Activated CD4-positive, CD25-positive, alpha-beta regulatory T cell treated with anti-CD3 and anti-CD28 coated beads, Interleukin-2, amount 50 U/mL, for 16 hours (primary cell): Measurements from ENCODE around the gene ARSG.
"Not testable (repeated sequence)": the region's sequence is repeated elsewhere in the genome, so short reads cannot be mapped to it uniquely, and the experiment has no call there.

Source experiments
- DNase-seq: peaks from one replicate; pipeline ENCODE4 v3.0.0-alpha.2; 2020; ENCODE audit warnings: low read depth, low spot score

The ARSG gene

GRCh38 chr17:68396226-68397107 is 105.2 kb downstream of the ARSG start:
- DNase-seq = no peak

GRCh38 chr17:68397108-68397536 is 105.8 kb downstream of the ARSG start:
- no peak for DNase-seq

- DNase-seq = no peak
These were observed 107.7 kb downstream of the ARSG start for GRCh38 chr17:68398691-68399637.

- no peak for DNase-seq
These were observed 108.5 kb downstream of the ARSG start for GRCh38 chr17:68399638-68400403.

- no peak for DNase-seq
These were observed 109.1 kb downstream of the ARSG start for GRCh38 chr17:68400404-68400735.

GRCh38 chr17:68401288-68401687 is 110.0 kb downstream of the ARSG start:
- DNase-seq = no peak

GRCh38 chr17:68403122-68403521 is 111.8 kb downstream of the ARSG start:
- DNase-seq = no peak

- not testable (repeated sequence) for DNase-seq
These were observed 112.5 kb downstream of the ARSG start for GRCh38 chr17:68403837-68404236.

GRCh38 chr17:68407656-68408055 is 116.4 kb downstream of the ARSG start:
- DNase-seq = not testable (repeated sequence)

GRCh38 chr17:68413597-68414560 is 122.6 kb downstream of the ARSG start:
- not testable (repeated sequence) for DNase-seq

- not testable (repeated sequence) for DNase-seq
These were observed 123.6 kb downstream of the ARSG start for GRCh38 chr17:68414901-68415300.

- no peak for DNase-seq
These were observed 126.0 kb downstream of the ARSG start for GRCh38 chr17:68417317-68417716.

- DNase-seq = no peak
These were observed 127.6 kb downstream of the ARSG start for GRCh38 chr17:68418876-68419275.

- no peak for DNase-seq
These were observed 128.8 kb downstream of the ARSG start for GRCh38 chr17:68420065-68420464.

GRCh38 chr17:68421486-68421885 is 130.2 kb downstream of the ARSG start:
- DNase-seq = no peak

GRCh38 chr17:68422821-68423220 is 131.5 kb downstream of the ARSG start:
- no peak for DNase-seq

- DNase-seq = no peak
These were observed 132.0 kb downstream of the ARSG start for GRCh38 chr17:68423251-68423650.

- DNase-seq = no peak
These were observed 132.9 kb downstream of the ARSG start for GRCh38 chr17:68424203-68424602.

- no peak for DNase-seq
These were observed 133.6 kb downstream of the ARSG start for GRCh38 chr17:68424861-68425260.

GRCh38 chr17:68425979-68426378 is 134.7 kb downstream of the ARSG start:
- no peak for DNase-seq

GRCh38 chr17:68427575-68427974 is 136.3 kb downstream of the ARSG start:
- DNase-seq = no peak
